NCI-H510A treated with DMSO at 0.1 percent for 48 hours (cell line): ENCODE results near the gene MOBP.
"Not testable (repeated sequence)": the region's sequence is repeated elsewhere in the genome, so short reads cannot be mapped to it uniquely, and the experiment has no call there.

Source experiments
- DNase-seq: peaks from one replicate; lab custom pipeline; 2025; lab: John Stamatoyannopoulos, UW

The MOBP gene

GRCh38 chr3:39453134-39453533, 14.3 kb upstream of the MOBP start:
- DNase-seq = no peak

DNA sequence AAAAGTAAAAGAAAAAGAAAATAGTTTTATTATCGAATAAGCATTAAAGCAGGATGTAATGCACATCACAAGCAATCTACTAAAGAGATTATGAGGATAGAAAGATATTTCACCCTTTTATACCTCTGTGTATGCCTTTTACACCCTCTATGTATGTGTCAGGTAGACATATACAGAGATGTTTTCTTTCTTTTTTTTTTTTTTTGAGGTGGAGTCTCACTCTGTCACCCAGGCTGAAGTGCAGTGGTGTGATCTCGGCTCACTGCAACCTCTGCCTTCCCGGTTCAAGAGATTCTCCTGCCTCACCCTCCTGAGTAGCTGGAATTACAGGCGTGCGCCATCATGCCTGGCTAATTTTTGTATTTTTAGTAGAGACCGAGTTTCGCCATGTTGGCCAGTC, 13.6 kb upstream of the MOBP start:
- not testable (repeated sequence) for DNase-seq

DNA sequence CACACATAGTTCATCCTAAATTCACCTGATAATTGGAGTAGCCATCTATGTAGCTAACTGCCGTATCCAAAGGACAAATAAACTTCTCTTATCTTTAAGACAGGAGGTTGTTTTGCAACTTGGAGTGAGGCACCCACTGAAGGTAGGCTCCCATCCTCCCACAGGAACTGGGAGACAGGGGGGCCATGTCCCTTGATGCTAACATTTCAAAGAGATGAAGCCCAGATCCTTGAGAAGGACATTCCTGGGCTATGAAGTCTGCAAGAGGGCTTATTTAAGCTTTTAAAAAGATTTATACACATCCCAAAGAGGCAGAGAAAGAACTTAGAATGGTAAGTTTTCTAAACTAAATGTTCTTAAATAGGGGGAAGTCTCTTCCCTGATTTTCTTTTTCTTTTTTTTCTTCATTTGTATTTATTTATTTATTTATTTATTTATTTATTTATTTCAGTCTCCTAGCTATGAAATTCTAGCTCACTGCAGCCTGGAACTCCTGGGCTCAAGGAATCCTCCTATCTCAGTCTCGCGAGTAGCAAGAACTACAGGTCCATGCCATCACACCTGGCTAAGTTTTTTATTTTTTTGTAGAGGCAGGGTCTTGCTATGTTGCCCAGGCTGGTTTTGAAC, 12.8 kb upstream of the MOBP start:
- DNase-seq = no peak

- no peak for DNase-seq
Observed at GRCh38 chr3:39456159-39456558, 11.3 kb upstream of the MOBP start.

GRCh38 chr3:39457361-39457760, 10.1 kb upstream of the MOBP start:
- DNase-seq = no peak

DNA sequence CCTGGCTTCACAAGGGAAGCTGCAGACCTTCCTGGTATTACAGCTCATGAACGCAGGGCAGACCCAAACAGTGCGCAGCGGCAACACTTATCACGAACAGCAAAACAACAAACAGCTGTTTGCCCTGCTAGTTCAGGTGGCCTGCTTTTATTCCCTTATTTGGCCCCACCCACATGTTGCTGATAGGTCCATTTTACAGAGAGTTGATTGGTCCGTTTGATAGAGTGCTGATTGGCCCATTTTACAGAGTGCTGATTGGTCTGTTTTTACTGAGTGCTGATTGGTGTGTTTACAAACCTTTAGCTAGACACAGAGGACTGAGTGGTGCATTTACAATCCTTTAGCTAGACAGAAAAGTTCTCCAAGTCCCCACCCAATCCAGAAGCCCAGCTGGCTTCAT, 8.9 kb upstream of the MOBP start:
- not testable (repeated sequence) for DNase-seq

DNA sequence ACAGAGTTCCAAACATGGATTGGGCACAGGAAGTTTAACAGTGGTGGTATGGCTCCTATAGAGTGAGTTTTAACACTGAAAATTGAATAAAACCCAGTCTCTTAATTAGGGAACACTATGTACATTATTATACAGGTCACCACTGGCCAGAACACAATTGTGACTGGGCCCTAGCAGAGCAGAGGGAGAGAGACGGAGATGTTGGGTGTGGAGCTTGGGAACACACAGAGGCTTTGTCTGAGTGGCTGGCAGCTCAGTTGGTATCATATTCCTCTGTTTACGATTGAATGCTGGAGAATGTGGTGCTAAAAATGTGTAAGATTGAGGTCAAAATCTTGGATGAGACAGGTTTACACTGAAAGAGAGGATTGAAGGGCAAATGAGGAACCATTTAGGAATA, 6.8 kb upstream of the MOBP start:
- DNase-seq = no peak

GRCh38 chr3:39463269-39463668, 4.2 kb upstream of the MOBP start:
- no peak for DNase-seq

GRCh38 chr3:39466988-39467387, 492 bp upstream of the MOBP start:
- DNase-seq = no peak

- DNase-seq = no peak
Observed at GRCh38 chr3:39468108-39468436, 592 bp downstream of the MOBP start.

GRCh38 chr3:39469258-39469657, 1.8 kb downstream of the MOBP start:
- DNase-seq = no peak

GRCh38 chr3:39469945-39470344, 2.5 kb downstream of the MOBP start:
- no peak for DNase-seq

DNA sequence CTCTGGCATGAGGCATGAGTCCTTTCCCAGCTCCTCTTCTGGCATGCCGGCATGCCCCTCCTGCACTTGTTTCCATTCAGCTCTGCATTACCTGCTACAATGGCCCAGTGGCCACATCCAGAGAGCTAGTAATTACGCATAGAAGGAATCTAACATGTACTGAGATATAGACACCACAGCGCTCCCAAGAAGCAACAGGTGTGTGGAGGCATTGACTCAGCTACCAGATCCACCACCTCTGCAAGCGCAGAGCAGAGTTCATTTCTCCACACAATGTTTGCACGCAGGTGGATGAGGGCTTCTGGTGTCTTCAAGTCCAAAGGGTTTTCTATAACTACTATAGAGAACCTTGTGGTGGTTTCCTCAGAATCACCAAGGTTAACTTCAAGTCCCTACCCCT, 4.2 kb downstream of the MOBP start:
- no peak for DNase-seq

GRCh38 chr3:39473452-39474125, 6.1 kb downstream of the MOBP start:
- no peak for DNase-seq

DNA sequence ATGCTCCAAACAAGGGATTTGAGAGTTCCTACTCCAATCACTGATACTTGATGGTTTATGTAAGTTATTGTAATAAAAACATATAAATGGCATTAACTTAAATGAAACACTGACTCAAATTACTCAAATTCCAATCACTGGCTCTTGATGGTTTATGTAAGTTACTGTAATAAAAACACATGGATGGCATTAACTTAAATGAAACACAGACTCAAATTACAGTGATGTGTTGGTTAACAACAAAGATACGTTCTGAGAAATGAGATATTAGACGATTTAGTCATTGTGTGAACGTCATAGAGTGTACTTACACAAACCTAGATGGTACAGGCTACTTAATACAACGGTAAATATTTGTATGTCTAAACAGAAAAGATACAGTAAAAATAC, 6.6 kb downstream of the MOBP start:
- DNase-seq = no peak

- DNase-seq = no peak
Observed at GRCh38 chr3:39476783-39477182, 9.3 kb downstream of the MOBP start.

DNA sequence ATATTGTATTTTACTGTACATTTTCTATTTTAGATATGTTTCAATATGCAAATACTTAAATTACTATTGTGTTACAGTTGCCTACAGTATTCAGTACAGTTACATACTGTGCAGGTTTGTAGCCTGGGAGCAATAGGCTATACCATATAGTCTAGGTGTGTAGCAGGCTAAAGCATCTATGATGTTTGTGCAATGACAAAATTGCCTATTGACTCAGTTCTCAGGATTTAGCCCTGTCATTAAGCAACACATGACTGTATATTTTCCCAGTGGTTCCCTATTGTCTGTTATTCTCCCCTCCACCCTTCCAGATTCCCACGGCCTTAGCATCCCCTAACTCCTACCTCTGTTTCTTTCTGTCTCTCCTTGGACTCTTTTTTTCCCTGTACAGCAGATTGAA, 10.7 kb downstream of the MOBP start:
- DNase-seq = no peak

DNA sequence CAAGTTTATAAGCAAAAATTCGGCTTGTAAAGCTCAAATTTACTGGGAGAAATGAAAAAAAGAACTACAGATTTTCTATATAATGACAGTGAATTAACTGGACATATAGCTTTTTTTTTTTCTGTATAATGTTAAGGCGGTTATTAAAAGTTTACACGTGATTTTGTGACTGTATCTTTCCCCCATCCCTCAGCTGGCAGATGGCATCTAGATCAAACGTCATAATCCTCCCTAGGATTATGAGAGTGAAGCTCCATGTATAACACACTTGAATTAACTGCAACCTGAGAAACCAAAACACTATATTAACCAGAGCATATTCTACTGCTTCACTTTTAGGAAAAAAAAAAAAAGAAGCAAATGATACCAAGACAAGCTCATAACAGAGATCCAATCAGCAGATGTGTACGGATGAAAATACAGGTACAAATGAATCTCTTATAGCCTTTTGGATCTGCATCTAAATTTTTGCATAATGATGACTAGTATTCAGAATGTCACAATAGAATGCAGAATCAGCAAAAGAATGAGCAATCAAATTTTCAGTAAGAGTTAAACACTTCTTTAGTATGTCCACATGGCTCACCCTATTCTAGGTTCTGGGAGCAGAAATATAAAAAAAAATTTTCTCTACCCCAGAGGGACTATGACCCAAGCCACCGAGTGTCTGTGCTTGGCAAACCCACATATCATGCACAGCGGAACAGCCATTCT, 12.4 kb downstream of the MOBP start:
- no peak for DNase-seq

- no peak for DNase-seq
Observed at GRCh38 chr3:39485547-39485946, 18.1 kb downstream of the MOBP start.

DNA sequence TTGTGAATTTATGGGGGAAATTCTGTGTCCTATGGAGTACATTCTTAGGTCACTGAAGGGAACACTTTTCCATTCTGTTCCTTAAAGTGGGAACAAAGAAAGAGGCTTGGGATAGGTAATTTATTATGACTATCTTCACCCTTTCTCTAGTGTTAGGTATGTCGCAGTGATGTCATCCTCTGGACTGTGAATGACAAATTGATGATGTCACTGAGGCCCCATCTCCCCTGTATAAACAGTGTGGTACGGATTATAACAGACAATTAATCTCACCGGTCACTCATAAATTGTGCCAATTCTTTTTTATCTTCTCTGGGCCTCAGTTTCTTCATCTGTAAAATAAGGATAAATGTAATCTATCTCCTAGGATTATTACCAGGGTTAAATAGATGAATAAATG, 23.5 kb downstream of the MOBP start:
- DNase-seq = no peak

GRCh38 chr3:39491733-39492350, 24.4 kb downstream of the MOBP start:
- DNase-seq = no peak

- DNase-seq = no peak
Observed at GRCh38 chr3:39494781-39495180, 27.3 kb downstream of the MOBP start.

DNA sequence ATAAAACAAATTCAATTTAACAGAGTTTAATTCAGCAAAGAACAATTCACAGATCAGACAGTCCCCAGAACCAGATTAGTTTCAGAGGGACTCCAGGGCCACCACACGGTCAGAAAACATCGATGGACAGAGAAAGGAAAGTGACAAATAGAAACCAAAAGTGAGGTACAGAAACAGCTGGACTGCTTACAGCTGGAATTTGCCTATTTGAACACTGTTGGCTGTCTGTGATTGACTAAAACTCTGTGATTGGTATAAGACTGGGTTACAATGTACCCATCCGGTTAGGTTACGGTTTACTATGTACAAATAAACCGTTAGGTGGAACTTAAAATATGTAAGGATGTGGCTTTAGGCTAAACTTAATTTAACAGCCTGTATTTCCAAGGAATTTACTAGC, 30.3 kb downstream of the MOBP start:
- DNase-seq = no peak
